Measurements from ENCODE around the gene KLK5.
"Not testable (repeated sequence)": the region's sequence is repeated elsewhere in the genome, so short reads cannot be mapped to it uniquely, and the experiment has no call there.

The KLK5 gene

GRCh38 chr19:50921426-50922316 is 31.2 kb downstream of the KLK5 start:
- no peak for DNase-seq

DNA sequence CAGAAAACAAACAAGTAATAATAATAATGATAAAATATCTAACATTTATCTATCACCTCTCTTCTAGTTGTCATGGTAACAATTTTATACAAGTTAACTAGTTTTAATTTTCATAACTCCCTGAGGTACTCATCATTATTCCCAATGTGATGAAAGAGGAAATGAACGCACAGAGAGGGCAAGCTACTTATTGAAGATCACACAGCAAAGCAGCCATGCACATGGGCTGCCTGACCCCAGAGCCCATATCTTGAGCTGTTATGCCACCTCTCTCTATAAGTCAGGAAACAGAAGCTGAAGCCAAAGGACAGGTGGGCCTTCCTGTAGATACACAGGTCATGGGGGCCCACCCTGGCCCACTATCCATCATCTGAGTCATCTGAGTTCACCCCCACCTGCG is 36.8 kb downstream of the KLK5 start:
- DNase-seq: no peak

GRCh38 chr19:50912727-50913716 is 39.8 kb downstream of the KLK5 start:
- DNase-seq: no peak

GRCh38 chr19:50912102-50912599 is 40.7 kb downstream of the KLK5 start:
- DNase-seq: no peak

- no peak for DNase-seq
Observed at GRCh38 chr19:50911206-50912101, 41.4 kb downstream of the KLK5 start, which contains the start of gene KLK4. TSS of gene KLK4 (minus strand) at chr19:50911395. CDS start at chr19:50910738, 657 bp downstream.

DNA sequence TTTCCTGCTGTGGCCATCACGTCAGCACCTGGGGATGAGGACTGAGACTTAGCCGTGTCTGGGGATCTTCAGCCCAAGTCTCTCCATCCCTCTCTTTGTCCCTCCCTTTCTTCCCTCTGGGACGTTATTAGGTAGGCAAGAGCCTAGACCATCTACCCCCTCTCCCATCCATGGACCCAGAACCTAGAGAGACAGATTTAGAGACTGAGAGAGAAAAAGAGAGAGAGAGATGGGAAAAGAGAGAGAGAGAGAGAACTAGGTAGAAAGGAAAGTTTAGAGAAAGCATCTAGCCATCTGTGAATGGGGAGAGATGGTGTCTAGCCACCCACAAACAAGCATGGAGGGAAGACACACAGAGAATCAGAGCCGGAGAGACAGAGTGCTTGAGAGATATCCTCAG is 42.1 kb downstream of the KLK5 start:
- DNase-seq: no peak

DNA sequence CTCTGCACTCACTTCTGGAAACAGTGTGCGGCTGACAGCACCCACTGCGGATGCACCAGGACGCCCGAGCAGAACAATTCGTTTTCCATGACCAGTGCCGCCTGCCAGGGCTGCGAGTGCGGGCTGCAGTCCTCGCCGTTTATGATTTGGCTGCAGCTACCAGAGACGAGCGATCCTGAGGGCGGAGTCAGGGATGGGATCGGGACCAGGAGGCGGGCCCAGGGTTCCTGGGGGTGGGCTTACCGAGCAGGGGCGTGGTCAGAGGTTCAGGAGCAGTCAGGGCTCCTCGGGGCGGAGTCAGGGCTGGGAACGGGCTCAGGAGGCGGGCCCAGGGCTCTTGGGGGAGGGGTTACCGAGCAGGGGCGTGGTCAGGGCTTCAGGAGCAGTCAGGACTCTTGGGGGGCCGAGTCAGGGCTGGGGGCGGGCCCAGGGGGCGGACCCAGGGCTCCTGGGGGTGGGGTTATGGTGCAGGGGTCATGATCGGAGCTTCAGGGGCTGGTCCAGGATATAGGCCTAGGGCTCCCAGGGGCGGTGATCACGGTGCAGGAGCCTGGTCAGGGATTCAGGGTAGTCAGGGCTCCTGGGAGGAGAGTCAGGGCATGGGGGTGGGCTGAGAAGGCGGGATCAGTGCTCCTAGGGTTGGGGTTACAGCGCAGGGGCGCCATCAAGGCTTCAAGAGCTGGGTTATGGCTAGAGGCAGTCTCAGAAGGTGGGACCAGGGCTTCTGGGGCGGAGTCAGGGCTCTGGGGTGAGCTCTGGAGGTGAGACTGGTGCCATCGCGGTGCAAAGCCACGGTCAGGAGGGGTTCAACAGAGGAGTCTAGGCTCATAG is 43.4 kb downstream of the KLK5 start:
- DNase-seq: no peak

DNA sequence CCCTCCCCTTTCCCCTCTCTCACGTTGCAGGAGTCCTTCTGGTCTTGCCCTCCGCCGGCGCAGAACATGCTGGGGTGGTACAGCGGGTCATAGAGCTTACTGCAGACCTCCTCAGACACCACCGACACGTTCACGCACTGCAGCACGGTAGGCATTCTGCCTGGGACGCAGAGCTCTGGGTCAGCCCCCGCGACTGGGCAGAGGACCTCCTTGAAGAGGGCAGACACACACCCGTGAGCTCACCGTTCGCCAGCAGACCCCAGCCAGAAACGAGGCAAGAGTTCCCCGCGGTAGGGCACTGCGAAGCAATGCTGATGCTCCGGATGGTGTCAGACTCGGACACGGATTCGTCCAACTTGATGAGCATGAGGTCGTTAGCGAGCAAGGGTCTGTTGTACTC is 44.5 kb downstream of the KLK5 start:
- DNase-seq: no peak

GRCh38 chr19:50906217-50906616 is 46.6 kb downstream of the KLK5 start:
- no peak for DNase-seq

DNA sequence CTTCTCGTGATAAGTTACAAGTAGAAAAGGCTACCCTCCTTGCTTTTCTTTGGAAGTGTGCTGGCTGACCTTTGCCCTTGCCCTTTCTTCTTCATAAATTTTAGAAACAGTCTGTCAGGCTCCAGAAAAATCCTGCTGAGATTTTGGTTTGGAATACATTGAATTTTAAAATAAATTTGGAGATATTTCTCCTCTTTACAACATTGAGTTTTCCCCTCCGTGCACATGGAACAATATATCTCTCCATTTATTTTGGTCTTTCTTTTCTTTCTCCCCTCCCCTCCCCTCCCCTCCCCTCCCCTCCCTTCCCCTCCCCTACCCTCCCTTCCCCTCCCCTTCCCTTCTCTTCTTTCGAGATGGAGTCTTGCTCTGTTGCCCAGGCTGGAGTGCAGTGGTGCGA is 50.2 kb downstream of the KLK5 start:
- DNase-seq: no peak

GRCh38 chr19:50899569-50899968 is 53.3 kb downstream of the KLK5 start:
- DNase-seq: no peak

GRCh38 chr19:50898018-50898417 is 54.8 kb downstream of the KLK5 start:
- DNase-seq: no peak

GRCh38 chr19:50897612-50898011 is 55.2 kb downstream of the KLK5 start:
- DNase-seq: no peak

GRCh38 chr19:50897191-50897607 is 55.6 kb downstream of the KLK5 start:
- DNase-seq: no peak

GRCh38 chr19:50896591-50897190 is 56.1 kb downstream of the KLK5 start:
- DNase-seq: no peak

- not testable (repeated sequence) for DNase-seq
Observed at GRCh38 chr19:50896089-50896590, 56.7 kb downstream of the KLK5 start.

GRCh38 chr19:50894478-50895356 is 58.1 kb downstream of the KLK5 start:
- DNase-seq: no peak
